Fibroblast of lung (primary cell): ENCODE data around the gene STK32B. TPM values are rescaled to one million over a fixed set of nuclear protein-coding genes. Genes with fewer than 3 reads are reported as not detected.

Experiments
- DNase-seq, 2 donors: peaks; one replicate each; pipeline versions ENCODE4 v3.0.0 to v3.0.0-alpha.2; 2010; ENCODE audit warnings: low read depth in 2 of 2
- H2AFZ ChIP-seq: 2 replicates; pipeline ENCODE4 v1.5.1; 2012; ENCODE audit warnings: low read length, control low read depth, inconsistent platforms
- H3K27ac ChIP-seq: 2 replicates; pipeline ENCODE4 v1.5.1; 2011; ENCODE audit warnings: low read length, control low read depth; ENCODE audit not compliant: insufficient read depth
- H3K27me3 ChIP-seq: 2 replicates; pipeline ENCODE4 v1.5.1; 2011; ENCODE audit warnings: mild to moderate bottlenecking, low read length; ENCODE audit not compliant: control insufficient read depth, insufficient read depth
- H3K36me3 ChIP-seq: 2 replicates; pipeline ENCODE4 v1.5.1; 2011; ENCODE audit warnings: low read length; ENCODE audit not compliant: control insufficient read depth, insufficient read depth
- H3K4me1 ChIP-seq: 2 replicates; pipeline ENCODE4 v1.5.1; 2011; ENCODE audit warnings: low read length; ENCODE audit not compliant: control insufficient read depth, insufficient read depth; ENCODE audit errors: extremely low read depth
- H3K4me2 ChIP-seq: 2 replicates; pipeline ENCODE4 v1.5.1; 2011; ENCODE audit warnings: low read length, control low read depth; ENCODE audit not compliant: insufficient read depth; ENCODE audit errors: extremely low read depth
- H3K4me3 ChIP-seq, 4 experiments: fragments of 200-600 bp in 1 of 4; sonication (generic) in 1 of 4; replicated peaks in 1 of 4; 2 replicates each; pipeline ENCODE4 v1.5.1; 2011 to 2016; ENCODE audit warnings: low read length in 4 of 4, low read depth in 3 of 4, mild to moderate bottlenecking in 3 of 4, control low read depth in 2 of 4, inconsistent platforms in 1 of 4, mixed read lengths in 1 of 4; ENCODE audit not compliant: insufficient read depth in 1 of 4; ENCODE audit errors: control extremely low read depth in 1 of 4
- H3K79me2 ChIP-seq: 2 replicates; pipeline ENCODE4 v1.5.1; 2012; ENCODE audit warnings: mild to moderate bottlenecking, low read length, inconsistent platforms; ENCODE audit not compliant: control insufficient read depth, insufficient read depth
- H3K9ac ChIP-seq: 2 replicates; pipeline ENCODE4 v1.5.1; 2011; ENCODE audit warnings: mild to moderate bottlenecking, low read length, control low read depth; ENCODE audit not compliant: insufficient read depth
- H3K9me3 ChIP-seq: 2 replicates; pipeline ENCODE4 v1.5.1; 2012; ENCODE audit warnings: low read depth, low read length; ENCODE audit not compliant: control insufficient read depth, insufficient read depth
- H4K20me1 ChIP-seq: 2 replicates; pipeline ENCODE4 v1.5.1; 2011; ENCODE audit warnings: low read length; ENCODE audit not compliant: control insufficient read depth, insufficient read depth; ENCODE audit errors: extremely low read depth
- EZH2 ChIP-seq: IDR thresholded peaks from 2 replicates; pipeline ENCODE4 v1.5.1; 2012; ENCODE audit warnings: low read length, control low read depth, mild to moderate bottlenecking; ENCODE audit errors: missing control alignments
- polyA plus RNA-seq, 2 donors: library from polyadenylated mRNA; depleted of rRNA in 1 of 2; stranded (reverse) in 1 of 2; unstranded in 1 of 2; fragments of >200 nt; gene quantifications; 2 replicates each; pipeline ENCODE4 v1.2.1, GENCODE V29; 2011 to 2012; ENCODE audit warnings: missing spikeins in 1 of 2
- total RNA-seq: library from RNA; depleted of rRNA; stranded (reverse); fragments of >200 nt; gene quantifications from 2 replicates; pipeline ENCODE4 v1.2.1, GENCODE V29; 2014
- TF ChIP-seq, protein P1 (sequence below), 2 donors: IDR thresholded peaks in 1 of 2; conservative IDR thresholded peaks in 1 of 2; 1 replicate in 1 of 2; 2 replicates in 1 of 2; pipeline ENCODE4 v1.5.1; 2011 to 2012; ENCODE audit warnings: low read length in 2 of 2, control low read depth in 1 of 2, inconsistent platforms in 1 of 2, low read depth in 1 of 2, mild to moderate bottlenecking in 1 of 2

STK32B gene
- total and polyA plus RNA-seq, 2 donors (not counting 1 experiment from before 2014, with no cell fraction given), result 0.50 to 1.4 TPM

DNA sequence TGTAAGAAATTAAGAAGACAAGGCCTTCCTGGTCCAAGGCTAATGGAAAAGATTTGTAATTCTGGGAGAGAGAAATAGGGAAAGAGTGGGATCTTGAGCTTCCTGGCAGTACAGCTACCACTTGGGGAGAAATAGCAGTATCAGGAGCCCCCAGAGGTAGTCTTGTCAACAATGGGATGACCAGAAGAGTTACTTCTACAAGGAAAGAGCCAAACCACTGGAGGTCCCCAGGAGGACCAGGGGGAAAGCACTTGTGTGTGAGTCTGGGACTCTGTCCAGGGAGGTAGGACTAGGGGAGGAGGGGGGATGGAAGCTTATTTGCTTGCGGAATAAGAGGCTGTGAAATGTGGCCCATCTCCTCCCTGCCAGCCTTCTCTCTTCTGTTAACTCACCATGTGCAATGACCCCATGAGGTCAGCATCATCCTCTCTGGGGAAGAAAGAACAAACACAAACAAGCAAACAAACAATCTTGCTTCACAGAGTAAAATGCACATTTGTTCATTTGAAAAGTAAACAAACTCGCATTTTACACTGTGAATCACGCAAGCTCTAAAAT is 160.1 kb downstream of the STK32B start:
- DNase-seq, result no peak
- Histone ChIP-seq H3K9ac (no peak overlapping the region), H3K27ac (no peak overlapping the region), H3K9me3 (no peaks in the 10 kb centered on the region), H3K36me3 (no peaks in the 10 kb centered on the region), H4K20me1 (no peaks in the 10 kb centered on the region), H3K4me1 (no peaks in the 10 kb centered on the region), H3K4me2 (no peak overlapping the region), H3K4me3 (no peak overlapping the region), H2AFZ (no peak overlapping the region), H3K27me3 (no peaks in the 10 kb centered on the region), H3K79me2 (no peaks in the 10 kb centered on the region)
- TF ChIP-seq, protein P1, sequence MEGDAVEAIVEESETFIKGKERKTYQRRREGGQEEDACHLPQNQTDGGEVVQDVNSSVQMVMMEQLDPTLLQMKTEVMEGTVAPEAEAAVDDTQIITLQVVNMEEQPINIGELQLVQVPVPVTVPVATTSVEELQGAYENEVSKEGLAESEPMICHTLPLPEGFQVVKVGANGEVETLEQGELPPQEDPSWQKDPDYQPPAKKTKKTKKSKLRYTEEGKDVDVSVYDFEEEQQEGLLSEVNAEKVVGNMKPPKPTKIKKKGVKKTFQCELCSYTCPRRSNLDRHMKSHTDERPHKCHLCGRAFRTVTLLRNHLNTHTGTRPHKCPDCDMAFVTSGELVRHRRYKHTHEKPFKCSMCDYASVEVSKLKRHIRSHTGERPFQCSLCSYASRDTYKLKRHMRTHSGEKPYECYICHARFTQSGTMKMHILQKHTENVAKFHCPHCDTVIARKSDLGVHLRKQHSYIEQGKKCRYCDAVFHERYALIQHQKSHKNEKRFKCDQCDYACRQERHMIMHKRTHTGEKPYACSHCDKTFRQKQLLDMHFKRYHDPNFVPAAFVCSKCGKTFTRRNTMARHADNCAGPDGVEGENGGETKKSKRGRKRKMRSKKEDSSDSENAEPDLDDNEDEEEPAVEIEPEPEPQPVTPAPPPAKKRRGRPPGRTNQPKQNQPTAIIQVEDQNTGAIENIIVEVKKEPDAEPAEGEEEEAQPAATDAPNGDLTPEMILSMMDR (conservative IDR thresholded peaks at IDR 0.05 in 1 of 2, IDR thresholded peaks at IDR 0.05 in 1 of 2; ENCODE audit: low read depth in 1 of 2, low read length in 2 of 2), result no peak
- no peak for TF ChIP-seq EZH2

DNA sequence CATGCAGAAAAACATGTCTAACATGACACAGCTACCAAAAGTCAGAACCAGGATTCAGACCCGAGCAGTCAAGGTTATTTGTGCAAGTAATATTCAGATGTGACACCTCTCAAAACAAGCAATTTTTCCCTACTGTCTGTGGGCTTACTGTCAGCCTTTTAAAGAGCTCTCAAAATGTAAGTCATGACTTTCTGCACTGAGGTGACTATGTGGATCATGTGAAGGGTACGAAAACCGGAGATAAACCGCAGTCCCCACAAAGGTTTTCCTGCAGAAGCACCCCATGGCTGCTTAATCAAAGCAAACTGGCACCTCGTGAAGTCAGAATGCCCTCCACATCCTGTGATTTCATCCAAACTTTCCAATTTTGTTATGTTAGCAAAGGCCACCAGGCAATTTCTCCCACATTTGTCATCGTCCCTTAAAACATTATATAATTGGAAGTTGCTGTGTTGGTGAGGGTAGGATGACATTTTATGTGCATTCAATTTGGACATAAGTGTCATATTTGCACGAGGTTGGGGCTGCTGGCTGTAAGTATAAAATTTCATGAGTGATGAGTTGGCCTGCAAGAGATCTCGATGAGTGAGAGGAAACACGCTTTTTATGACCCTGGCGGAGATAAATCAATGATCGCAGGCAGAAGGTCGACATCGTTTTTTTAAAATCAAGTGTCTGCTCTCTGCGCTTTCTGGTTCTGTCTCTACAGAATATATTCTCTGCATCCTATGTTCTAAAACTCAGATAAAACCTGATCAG is 161.2 kb downstream of the STK32B start:
- Histone ChIP-seq H3K4me1 (no peaks in the 10 kb centered on the region), H3K79me2 (no peaks in the 10 kb centered on the region), H3K9me3 (no peaks in the 10 kb centered on the region), H3K27ac (no peak overlapping the region), H3K4me2 (no peak overlapping the region), H2AFZ (no peak overlapping the region), H3K9ac (no peak overlapping the region), H4K20me1 (no peaks in the 10 kb centered on the region), H3K4me3 (no peak overlapping the region), H3K27me3 (no peaks in the 10 kb centered on the region), H3K36me3 (no peaks in the 10 kb centered on the region)
- no peak for TF ChIP-seq EZH2
- TF ChIP-seq, protein P1 (conservative IDR thresholded peaks at IDR 0.05 in 1 of 2, IDR thresholded peaks at IDR 0.05 in 1 of 2; ENCODE audit: low read depth in 1 of 2, low read length in 2 of 2), result no peak
- DNase-seq, result no peak

DNA sequence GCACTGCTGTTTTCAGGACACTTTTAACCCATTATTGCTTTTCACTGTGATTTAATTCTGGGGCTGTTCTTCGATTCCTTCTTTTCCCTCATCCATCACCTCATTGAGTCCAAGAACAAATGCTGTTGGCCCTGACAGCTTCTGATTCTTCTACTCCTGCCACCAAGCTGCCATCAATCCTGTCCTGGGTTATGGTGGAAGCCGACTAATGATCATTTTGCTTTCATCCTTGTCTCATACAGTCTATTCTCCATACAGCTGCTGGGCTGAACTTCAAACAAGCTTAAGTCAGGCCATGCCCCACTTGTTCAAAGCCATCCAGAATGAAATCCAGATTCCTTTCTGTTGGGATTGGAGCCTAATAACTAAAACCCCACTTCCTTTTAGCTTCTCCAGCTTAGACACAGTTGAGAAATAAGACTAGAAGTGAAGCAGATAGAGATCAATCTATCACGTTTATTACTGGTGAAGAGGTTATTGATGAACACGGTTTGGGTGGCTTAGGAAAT is 161.9 kb downstream of the STK32B start:
- H3K79me2 ChIP-seq, result no peaks in the 10 kb centered on the region
- H3K9ac ChIP-seq, result no peak overlapping the region
- H3K4me1 ChIP-seq, result no peaks in the 10 kb centered on the region
- no peak for DNase-seq
- H3K36me3 ChIP-seq, result no peaks in the 10 kb centered on the region
- no peak overlapping the region for H3K27ac ChIP-seq
- TF ChIP-seq, protein P1 (conservative IDR thresholded peaks at IDR 0.05 in 1 of 2, IDR thresholded peaks at IDR 0.05 in 1 of 2; ENCODE audit: low read depth in 1 of 2, low read length in 2 of 2), result no peak
- TF ChIP-seq EZH2, result no peak
- no peak overlapping the region for H3K4me2 ChIP-seq
- no peak overlapping the region for H2AFZ ChIP-seq
- H4K20me1 ChIP-seq, result no peaks in the 10 kb centered on the region
- H3K9me3 ChIP-seq, result no peaks in the 10 kb centered on the region
- no peaks in the 10 kb centered on the region for H3K27me3 ChIP-seq
- H3K4me3 ChIP-seq, result no peak overlapping the region
